SW480 (cell line): ENCODE measurements around the gene PPIP5K1.
"Not testable (repeated sequence)": the region's sequence is repeated elsewhere in the genome, so short reads cannot be mapped to it uniquely, and the experiment has no call there.

Experiments
- DNase-seq: peaks from one replicate; pipeline ENCODE4 v3.0.0-alpha.2; 2016; ENCODE audit warnings: low spot score

The PPIP5K1 gene

GRCh38 chr15:43544266-43544665 is 45.7 kb downstream of the PPIP5K1 start:
- no peak for DNase-seq

DNA sequence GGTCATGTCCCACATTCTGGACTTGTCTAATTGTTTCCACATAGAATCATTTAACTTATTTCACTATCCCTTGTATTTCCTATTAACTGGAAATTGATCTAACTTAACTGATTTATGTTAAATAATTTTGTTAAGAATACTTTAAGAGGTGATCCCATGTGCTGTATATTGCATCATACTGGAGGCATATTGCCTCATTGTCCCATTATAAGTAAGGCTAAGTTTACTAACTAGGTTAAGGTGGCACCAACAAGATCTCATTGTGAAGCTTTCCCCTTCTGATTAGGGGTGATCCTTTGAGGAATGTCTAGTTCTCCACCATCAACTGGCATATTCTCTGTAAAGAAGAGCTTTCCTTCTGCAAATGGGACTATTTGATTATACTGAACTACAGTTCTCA is 48.2 kb downstream of the PPIP5K1 start:
- DNase-seq, result no peak

DNA sequence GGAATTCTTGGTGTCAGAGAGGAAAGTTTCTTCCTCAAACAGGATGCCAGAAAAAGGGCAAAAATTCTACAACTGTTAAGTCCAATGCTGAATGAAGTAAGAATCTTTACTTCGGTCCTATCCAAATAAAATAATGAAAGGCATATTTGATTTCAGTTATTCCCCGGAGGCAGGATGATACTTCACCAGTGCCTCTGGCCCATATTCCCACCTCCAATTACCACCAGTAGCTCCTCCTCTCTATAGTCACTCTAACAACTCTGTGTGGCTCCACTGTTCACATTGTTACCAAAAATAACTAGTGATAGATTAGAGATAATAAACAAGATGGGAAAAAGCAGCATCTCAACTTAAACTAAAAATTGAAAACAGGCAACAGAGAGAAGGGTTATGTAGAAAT is 51.9 kb downstream of the PPIP5K1 start:
- no peak for DNase-seq

DNA sequence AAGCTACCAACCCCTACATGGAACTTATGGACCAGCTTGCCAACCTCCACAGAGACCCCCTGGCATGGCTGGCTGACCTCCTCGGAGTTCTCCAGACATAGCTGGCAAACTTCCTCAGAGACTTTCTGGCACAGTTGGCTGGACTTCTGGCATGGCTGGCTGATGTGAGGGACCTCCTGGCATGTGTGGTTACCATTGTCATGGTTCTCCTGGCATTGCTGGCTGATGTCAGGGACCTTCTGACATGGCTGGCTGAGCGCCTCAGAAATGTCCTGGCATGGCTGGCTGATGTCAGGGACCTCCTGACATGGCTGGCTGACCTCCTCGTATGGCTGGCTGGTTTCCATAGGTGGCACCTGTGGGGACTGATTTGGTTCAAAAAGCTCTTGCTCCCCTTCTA is 55.1 kb downstream of the PPIP5K1 start:
- DNase-seq, result no peak

GRCh38 chr15:43532826-43533225 is 57.2 kb downstream of the PPIP5K1 start:
- DNase-seq, result not testable (repeated sequence)

DNA sequence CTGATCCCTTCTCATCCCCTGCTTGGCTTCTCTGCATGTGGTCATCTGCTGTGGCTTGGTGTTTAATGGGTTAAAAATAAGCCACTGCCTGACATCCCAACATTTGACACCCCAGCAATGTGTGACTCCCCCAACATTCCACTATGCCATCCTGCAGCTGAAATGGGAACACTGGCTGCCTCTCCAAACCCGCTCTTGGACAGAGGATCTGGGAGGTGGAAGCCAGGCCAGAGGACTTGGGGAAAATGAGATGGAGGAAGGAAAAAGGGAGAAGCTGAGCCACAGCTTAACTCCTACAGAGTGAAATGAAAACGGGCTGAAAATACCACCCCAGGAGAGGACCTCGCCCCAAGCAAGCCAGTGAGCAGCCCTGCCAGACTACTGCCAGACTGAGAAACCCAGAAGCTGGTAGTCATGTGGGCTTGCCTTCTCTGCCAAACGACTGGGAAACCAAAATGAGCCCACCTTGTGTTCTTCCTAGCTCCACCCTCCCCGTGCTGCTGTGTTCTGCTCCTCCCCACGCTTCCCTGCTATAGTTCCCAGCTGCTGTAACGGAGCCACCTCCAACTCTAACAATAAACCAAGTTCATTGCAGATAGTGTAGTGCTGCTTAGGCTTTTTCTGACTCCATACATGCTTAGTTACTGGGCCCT is 58.9 kb downstream of the PPIP5K1 start:
- DNase-seq, result no peak

GRCh38 chr15:43529587-43530345 is 60.2 kb downstream of the PPIP5K1 start:
- DNase-seq, result no peak

- no peak for DNase-seq
Measured at GRCh38 chr15:43529141-43529540, 60.9 kb downstream of the PPIP5K1 start.

DNA sequence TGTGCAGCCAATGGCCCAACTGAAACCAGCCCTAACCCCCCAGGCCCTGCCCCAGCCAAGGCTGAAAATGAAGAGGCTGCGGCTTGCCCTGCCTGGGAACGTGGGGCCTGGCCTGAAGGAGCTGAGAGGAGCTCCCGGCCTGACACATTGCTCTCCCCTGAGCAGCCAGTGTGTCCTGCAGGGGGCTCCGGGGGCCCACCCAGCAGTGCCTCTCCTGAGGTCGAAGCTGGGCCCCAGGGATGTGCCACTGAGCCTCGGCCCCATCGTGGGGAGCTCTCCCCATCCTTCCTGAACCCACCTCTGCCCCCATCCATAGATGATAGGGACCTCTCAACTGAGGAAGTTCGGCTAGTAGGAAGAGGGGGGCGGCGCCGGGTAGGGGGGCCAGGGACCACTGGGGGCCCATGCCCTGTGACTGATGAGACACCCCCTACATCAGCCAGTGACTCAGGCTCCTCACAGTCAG is 61.4 kb downstream of the PPIP5K1 start:
- DNase-seq, result no peak

- no peak for DNase-seq
Measured at GRCh38 chr15:43527802-43528541, 62.0 kb downstream of the PPIP5K1 start.

DNA sequence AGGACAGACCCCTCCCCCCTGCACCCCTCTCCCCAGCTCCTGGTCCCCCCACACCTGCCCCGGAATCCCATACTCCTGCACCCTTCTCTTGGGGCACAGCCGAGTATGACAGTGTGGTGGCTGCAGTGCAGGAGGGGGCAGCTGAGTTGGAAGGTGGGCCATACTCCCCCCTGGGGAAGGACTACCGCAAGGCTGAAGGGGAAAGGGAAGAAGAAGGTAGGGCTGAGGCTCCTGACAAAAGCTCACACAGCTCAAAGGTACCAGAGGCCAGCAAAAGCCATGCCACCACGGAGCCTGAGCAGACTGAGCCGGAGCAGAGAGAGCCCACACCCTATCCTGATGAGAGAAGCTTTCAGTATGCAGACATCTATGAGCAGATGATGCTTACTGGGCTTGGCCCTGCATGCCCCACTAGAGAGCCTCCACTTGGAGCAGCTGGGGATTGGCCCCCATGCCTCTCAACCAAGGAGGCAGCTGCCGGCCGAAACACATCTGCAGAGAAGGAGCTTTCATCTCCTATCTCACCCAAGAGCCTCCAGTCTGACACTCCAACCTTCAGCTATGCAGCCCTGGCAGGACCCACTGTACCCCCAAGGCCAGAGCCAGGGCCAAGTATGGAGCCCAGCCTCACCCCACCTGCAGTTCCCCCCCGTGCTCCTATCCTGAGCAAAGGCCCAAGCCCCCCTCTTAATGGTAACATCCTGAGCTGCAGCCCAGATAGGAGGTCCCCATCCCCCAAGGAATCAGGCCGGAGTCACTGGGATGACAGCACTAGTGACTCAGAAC is 62.8 kb downstream of the PPIP5K1 start:
- no peak for DNase-seq

- no peak for DNase-seq
Measured at GRCh38 chr15:43526261-43526930, 63.6 kb downstream of the PPIP5K1 start.

GRCh38 chr15:43525131-43525530 is 64.9 kb downstream of the PPIP5K1 start:
- DNase-seq, result no peak

- DNase-seq, result no peak
Measured at GRCh38 chr15:43524254-43524845, 65.7 kb downstream of the PPIP5K1 start.

- DNase-seq, result no peak
Measured at GRCh38 chr15:43523646-43524045, 66.4 kb downstream of the PPIP5K1 start.

GRCh38 chr15:43522247-43522646 is 67.8 kb downstream of the PPIP5K1 start:
- DNase-seq, result no peak

GRCh38 chr15:43521419-43521818 is 68.6 kb downstream of the PPIP5K1 start:
- DNase-seq, result no peak

DNA sequence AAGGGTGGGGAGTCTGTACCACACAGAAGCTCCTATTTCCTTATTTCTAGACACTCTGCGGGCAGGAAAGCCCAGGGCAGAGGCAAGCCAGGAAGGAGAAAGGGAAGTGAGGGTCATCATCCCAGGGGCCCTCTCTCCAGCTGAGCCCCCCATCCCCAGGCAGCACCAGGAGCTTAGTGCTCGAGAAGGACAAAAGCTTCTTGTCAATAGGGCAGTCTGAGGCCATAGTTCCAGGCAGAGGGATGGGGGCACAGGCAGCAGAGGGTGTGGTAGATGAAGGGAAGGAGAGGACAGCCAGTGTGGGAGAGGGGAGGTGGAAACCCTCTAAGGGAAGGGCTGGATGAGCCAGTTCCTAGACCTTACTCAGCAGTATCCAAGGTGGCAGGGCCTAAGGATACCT is 69.9 kb downstream of the PPIP5K1 start:
- DNase-seq, result no peak

- DNase-seq, result no peak
Measured at GRCh38 chr15:43519196-43519595, 70.8 kb downstream of the PPIP5K1 start.

DNA sequence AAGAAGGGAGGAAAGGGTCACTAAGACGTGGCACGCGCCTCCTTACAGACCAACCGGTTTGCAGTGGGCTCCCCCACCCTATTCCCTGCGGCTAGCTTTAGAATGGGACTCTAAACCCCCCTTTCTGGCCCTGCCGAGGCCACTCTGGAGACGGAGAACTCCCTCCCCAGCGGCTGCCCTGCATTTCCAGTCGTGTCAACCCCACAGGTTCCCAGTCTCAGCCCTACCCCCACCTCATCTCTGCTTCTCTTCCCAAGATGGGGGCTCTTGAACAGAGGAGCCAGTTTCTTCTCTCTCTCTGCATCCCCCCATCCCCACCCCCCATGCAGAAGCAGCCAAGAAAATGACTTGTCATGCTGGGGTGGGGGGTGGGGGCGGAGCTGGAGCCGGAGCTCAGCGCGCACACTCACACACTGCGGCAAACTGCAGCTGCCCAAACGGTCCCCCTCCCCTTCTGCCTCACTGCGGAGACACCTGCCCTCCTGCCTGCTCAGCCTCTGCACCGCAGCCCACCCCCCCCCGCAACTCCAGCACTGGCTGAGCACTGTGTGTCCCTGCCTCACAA is 71.7 kb downstream of the PPIP5K1 start:
- no peak for DNase-seq
